Measurements from ENCODE around the gene PROM2. TPM values are rescaled to one million over a fixed set of nuclear protein-coding genes. Genes with fewer than 3 reads are reported as not detected.

The PROM2 gene
- total RNA-seq, 4 donors from 2014 or later: 16.7 to 24.3 (median 22.0) TPM

GRCh38 chr2:95317665-95318425 is 43.6 kb downstream of the PROM2 start:
- H3K27me3 ChIP-seq: no peaks in the 10 kb centered on the region
- no peaks in the 10 kb centered on the region for H3K9me3 ChIP-seq
- peaks cover 0 to 7% of the 10 kb centered on the region in 2 donors for H3K4me1 ChIP-seq
- DNase-seq: no peak
- H3K36me3 ChIP-seq: no peaks in the 10 kb centered on the region
- intact Hi-C loops (cut with DNase I): loop anchor here (5.0 kb wide), 1 partner anchor 86 kb away; no protein-coding TSS in a partner anchor
- no peak overlapping the region for H3K4me3 ChIP-seq (replicated peaks in 1 of 3)
- 89 to 94% methylated on average over 9 to 12 of the region's 12 CpGs for WGBS, 2 donors
- TF ChIP-seq POLR2A (IDR thresholded peaks at IDR 0.05) (no peak), CTCF (IDR thresholded peaks at IDR 0.05) (no peak)
- no peak overlapping the region for H3K27ac ChIP-seq

- no peaks in the 10 kb centered on the region for H3K27me3 ChIP-seq
- peaks cover 0 to under 1% of the 10 kb centered on the region in 2 donors for H3K4me1 ChIP-seq
- intact Hi-C loops (cut with DNase I): loop anchor here (5.0 kb wide), 1 partner anchor 86 kb away; no protein-coding TSS in a partner anchor
- H3K4me3 ChIP-seq (replicated peaks in 1 of 3): no peak overlapping the region
- no peaks in the 10 kb centered on the region for H3K36me3 ChIP-seq
- no peak for TF ChIP-seq CTCF (IDR thresholded peaks at IDR 0.05)
- no peak for TF ChIP-seq POLR2A (IDR thresholded peaks at IDR 0.05)
- H3K27ac ChIP-seq: no peak overlapping the region
- DNase-seq: no peak
- H3K9me3 ChIP-seq: no peaks in the 10 kb centered on the region
- 83 to 88% methylated on average over 11 to 13 of the region's 13 CpGs for WGBS, 2 donors
Observed at GRCh38 chr2:95318431-95319220, 44.4 kb downstream of the PROM2 start.

- no peak for DNase-seq
- intact Hi-C loops (cut with DNase I): loop anchor here (5.0 kb wide), 1 partner anchor 87 kb away; no protein-coding TSS in a partner anchor
- H3K9me3 ChIP-seq: no peaks in the 10 kb centered on the region
- H3K4me1 ChIP-seq: no peaks in the 10 kb centered on the region
- H3K27me3 ChIP-seq: no peaks in the 10 kb centered on the region
- H3K4me3 ChIP-seq (replicated peaks in 1 of 3): no peak overlapping the region
- H3K27ac ChIP-seq: no peak overlapping the region
- TF ChIP-seq POLR2A (IDR thresholded peaks at IDR 0.05) (no peak), CTCF (IDR thresholded peaks at IDR 0.05) (no peak)
- H3K36me3 ChIP-seq: no peaks in the 10 kb centered on the region
- WGBS, 2 donors: 88% methylated on average over 15 to 22 of the region's 23 CpGs
Observed at GRCh38 chr2:95319481-95320343, 45.5 kb downstream of the PROM2 start.

- TF ChIP-seq CTCF (IDR thresholded peaks at IDR 0.05): no peak
- no peak for TF ChIP-seq POLR2A (IDR thresholded peaks at IDR 0.05)
- Histone ChIP-seq H3K9me3 (no peaks in the 10 kb centered on the region), H3K27me3 (no peaks in the 10 kb centered on the region), H3K36me3 (no peaks in the 10 kb centered on the region), H3K27ac (no peak overlapping the region), H3K4me1 (no peaks in the 10 kb centered on the region), H3K4me3 (replicated peaks in 1 of 3) (no peak overlapping the region)
- WGBS, 2 donors: 82 to 87% methylated on average over 4 to 6 of the region's 11 CpGs
- intact Hi-C loops (cut with DNase I): no loop called here
- no peak for DNase-seq
Observed at GRCh38 chr2:95320344-95320712, 46.1 kb downstream of the PROM2 start.
